HepG2 (cell line): ENCODE results near the gene GATAD2B. TPM values are rescaled to one million over a fixed set of nuclear protein-coding genes. Genes with fewer than 3 reads are reported as not detected.
A peak's percentile ranks its signal among the peaks of the same experiment; 100 is the strongest.

ENCODE experiments used
- EZH2 ChIP-seq: conservative IDR thresholded peaks from 2 replicates; pipeline ENCODE4 v1.6.1; 2012; ENCODE audit warnings: mild to moderate bottlenecking, low read depth, low read length, moderate library complexity
- GTF3A ChIP-seq: sonication (generic); formaldehyde crosslinking; conservative IDR thresholded peaks from 2 replicates; pipeline ENCODE4 v1.4.0; 2020; ENCODE audit warnings: mild to moderate bottlenecking, missing genetic modification reagents
- MED1 ChIP-seq: sonication (generic); formaldehyde crosslinking; IDR thresholded peaks from 2 replicates; pipeline ENCODE4 v1.4.0; 2020; ENCODE audit warnings: missing genetic modification reagents
- POLR2A ChIP-seq, 2 experiments: IDR thresholded peaks; 2 replicates each; pipeline ENCODE4 v1.6.1; 2011; ENCODE audit warnings: low read depth in 2 of 2, low read length in 2 of 2, mild to moderate bottlenecking in 1 of 2, moderate library complexity in 1 of 2; ENCODE audit not compliant: insufficient read depth in 1 of 2
- RARA ChIP-seq: IDR thresholded peaks from 2 replicates; pipeline ENCODE4 v1.6.1; 2016; ENCODE audit warnings: missing genetic modification reagents, missing compliant biosample characterization
- SOX6 ChIP-seq, 2 experiments: fragments of 450-650 bp in 1 of 2; sonication (generic) in 1 of 2; formaldehyde crosslinking in 1 of 2; IDR thresholded peaks; 2 replicates each; pipeline versions ENCODE4 v1.4.0 to v1.6.1; 2017 to 2020; ENCODE audit warnings: antibody characterized with exemption in 1 of 2, mild to moderate bottlenecking in 1 of 2, missing genetic modification reagents in 1 of 2
- TEAD2 ChIP-seq: sonication (generic); formaldehyde crosslinking; IDR thresholded peaks from 2 replicates; pipeline ENCODE4 v1.9.0; 2021; ENCODE audit warnings: missing genetic modification reagents
- TRIM24 ChIP-seq: sonication (generic); formaldehyde crosslinking; IDR thresholded peaks from 2 replicates; pipeline ENCODE4 v1.8.0; 2022; ENCODE audit warnings: mild to moderate bottlenecking, missing genetic modification reagents
- ZFAT ChIP-seq: sonication (generic); formaldehyde crosslinking; conservative IDR thresholded peaks from 2 replicates; pipeline ENCODE4 v1.8.1; 2023; ENCODE audit warnings: missing genetic modification reagents, inconsistent platforms
- ZFP41 ChIP-seq: sonication (generic); formaldehyde crosslinking; IDR thresholded peaks from 2 replicates; pipeline ENCODE4 v1.4.0; 2020; ENCODE audit warnings: mild to moderate bottlenecking, missing genetic modification reagents, borderline replicate concordance
- ZFP62 ChIP-seq: sonication (generic); formaldehyde crosslinking; IDR thresholded peaks from 2 replicates; pipeline ENCODE4 v1.4.0; 2020; ENCODE audit warnings: missing genetic modification reagents
- ZMYM2 ChIP-seq: sonication (generic); formaldehyde crosslinking; IDR thresholded peaks from 2 replicates; pipeline ENCODE4 v1.8.0; 2022; ENCODE audit warnings: mild to moderate bottlenecking, missing genetic modification reagents
- ZNF607 ChIP-seq: sonication (generic); formaldehyde crosslinking; IDR thresholded peaks from 2 replicates; pipeline ENCODE4 v1.5.1; 2020; ENCODE audit warnings: missing genetic modification reagents, mild to moderate bottlenecking, borderline replicate concordance
- ZSCAN21 ChIP-seq: sonication (generic); formaldehyde crosslinking; IDR thresholded peaks from 2 replicates; pipeline ENCODE4 v1.8.0; 2022; ENCODE audit warnings: mild to moderate bottlenecking, missing genetic modification reagents, moderate library complexity, borderline replicate concordance
- ZSCAN22 ChIP-seq: sonication (generic); formaldehyde crosslinking; IDR thresholded peaks from 2 replicates; pipeline ENCODE4 v1.4.0; 2020; ENCODE audit warnings: mild to moderate bottlenecking, missing genetic modification reagents
- polyA plus RNA-seq, 8 experiments: library from polyadenylated mRNA; depleted of rRNA in 3 of 8; stranded (reverse) in 7 of 8; unstranded in 1 of 8; fragments of >200 nt; fragmentation: Illumina TruSeq in 4 of 8; extraction: Trizol in 4 of 8; gene quantifications; 2 replicates each; pipeline versions ENCODE4 v1.2.1 to v1.2.3, GENCODE V29; 2011 to 2016; ENCODE audit warnings: low read depth in 4 of 8, missing spikeins in 1 of 8, mixed read lengths in 1 of 8; ENCODE audit not compliant: insufficient read depth in 1 of 8
- total RNA-seq, 5 experiments: library from RNA; depleted of rRNA; stranded (reverse); fragments of >200 nt; fragmentation: Illumina TruSeq; extraction: Trizol; gene quantifications; 2 replicates each; pipeline ENCODE4 v1.2.3, GENCODE V29; 2016; ENCODE audit warnings: low read depth in 1 of 5
- TF ChIP-seq, protein P1 (sequence below): sonication (generic); formaldehyde crosslinking; IDR thresholded peaks from 2 replicates; pipeline ENCODE4 v1.4.0; 2020; ENCODE audit warnings: mild to moderate bottlenecking, missing genetic modification reagents, borderline replicate concordance
- TF ChIP-seq, protein P2 (sequence below): sonication (generic); formaldehyde crosslinking; IDR thresholded peaks from 2 replicates; pipeline ENCODE4 v1.4.0; 2020; ENCODE audit warnings: missing genetic modification reagents
- TF ChIP-seq, protein P3 (sequence below): sonication (generic); formaldehyde crosslinking; IDR thresholded peaks from 2 replicates; pipeline ENCODE4 v1.4.0; 2020; ENCODE audit warnings: mild to moderate bottlenecking, missing genetic modification reagents
- TF ChIP-seq, protein P4 (sequence below): IDR thresholded peaks from 2 replicates; pipeline ENCODE4 v1.4.0; 2020; ENCODE audit warnings: mild to moderate bottlenecking, missing genetic modification reagents
- TF ChIP-seq, protein P5 (sequence below): sonication (generic); formaldehyde crosslinking; IDR thresholded peaks from 2 replicates; pipeline ENCODE4 v1.4.0; 2020; ENCODE audit warnings: missing genetic modification reagents, mild to moderate bottlenecking, borderline replicate concordance

GATAD2B gene
- total and polyA plus RNA-seq, 2 of the 13 experiments (the other 11 are each of a cell fraction or from before 2014, with no cell fraction given): 3.2 to 5.2 TPM

DNA sequence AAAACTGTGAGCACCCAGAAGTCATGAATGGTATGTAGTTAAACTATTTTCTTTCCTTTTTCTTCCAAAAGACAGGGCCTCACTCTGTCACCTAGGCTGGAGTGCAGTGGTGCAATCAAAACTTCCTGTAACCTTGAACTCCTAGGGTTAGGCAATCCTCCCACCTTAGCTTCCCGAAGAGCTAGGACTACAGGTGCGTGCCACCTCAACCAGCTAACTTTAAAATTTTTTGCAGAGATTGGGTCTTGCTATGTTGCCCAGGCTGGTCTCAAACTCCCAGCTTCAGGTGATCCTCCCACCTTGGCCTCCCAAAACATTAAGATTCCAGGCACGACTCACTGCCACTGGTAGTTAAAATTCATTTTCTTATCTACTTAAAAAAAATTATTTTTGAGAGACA lies 62.5 kb downstream of the GATAD2B start (continued):
- TF ChIP-seq, protein P1, sequence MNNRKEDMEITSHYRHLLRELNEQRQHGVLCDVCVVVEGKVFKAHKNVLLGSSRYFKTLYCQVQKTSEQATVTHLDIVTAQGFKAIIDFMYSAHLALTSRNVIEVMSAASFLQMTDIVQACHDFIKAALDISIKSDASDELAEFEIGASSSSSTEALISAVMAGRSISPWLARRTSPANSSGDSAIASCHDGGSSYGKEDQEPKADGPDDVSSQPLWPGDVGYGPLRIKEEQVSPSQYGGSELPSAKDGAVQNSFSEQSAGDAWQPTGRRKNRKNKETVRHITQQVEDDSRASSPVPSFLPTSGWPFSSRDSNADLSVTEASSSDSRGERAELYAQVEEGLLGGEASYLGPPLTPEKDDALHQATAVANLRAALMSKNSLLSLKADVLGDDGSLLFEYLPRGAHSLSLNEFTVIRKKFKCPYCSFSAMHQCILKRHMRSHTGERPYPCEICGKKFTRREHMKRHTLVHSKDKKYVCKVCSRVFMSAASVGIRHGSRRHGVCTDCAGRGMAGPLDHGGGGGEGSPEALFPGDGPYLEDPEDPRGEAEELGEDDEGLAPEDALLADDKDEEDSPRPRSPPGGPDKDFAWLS (CRISPR knock-in tag): no peak
- TF ChIP-seq SOX6 (IDR thresholded peaks at IDR 0.05): no peak
- TF ChIP-seq SOX6 (CRISPR knock-in tag; IDR thresholded peaks at IDR 0.05): peak; percentile 42
- peak; percentile 89 for TF ChIP-seq TRIM24 (CRISPR knock-in tag)
- TF ChIP-seq, protein P2, sequence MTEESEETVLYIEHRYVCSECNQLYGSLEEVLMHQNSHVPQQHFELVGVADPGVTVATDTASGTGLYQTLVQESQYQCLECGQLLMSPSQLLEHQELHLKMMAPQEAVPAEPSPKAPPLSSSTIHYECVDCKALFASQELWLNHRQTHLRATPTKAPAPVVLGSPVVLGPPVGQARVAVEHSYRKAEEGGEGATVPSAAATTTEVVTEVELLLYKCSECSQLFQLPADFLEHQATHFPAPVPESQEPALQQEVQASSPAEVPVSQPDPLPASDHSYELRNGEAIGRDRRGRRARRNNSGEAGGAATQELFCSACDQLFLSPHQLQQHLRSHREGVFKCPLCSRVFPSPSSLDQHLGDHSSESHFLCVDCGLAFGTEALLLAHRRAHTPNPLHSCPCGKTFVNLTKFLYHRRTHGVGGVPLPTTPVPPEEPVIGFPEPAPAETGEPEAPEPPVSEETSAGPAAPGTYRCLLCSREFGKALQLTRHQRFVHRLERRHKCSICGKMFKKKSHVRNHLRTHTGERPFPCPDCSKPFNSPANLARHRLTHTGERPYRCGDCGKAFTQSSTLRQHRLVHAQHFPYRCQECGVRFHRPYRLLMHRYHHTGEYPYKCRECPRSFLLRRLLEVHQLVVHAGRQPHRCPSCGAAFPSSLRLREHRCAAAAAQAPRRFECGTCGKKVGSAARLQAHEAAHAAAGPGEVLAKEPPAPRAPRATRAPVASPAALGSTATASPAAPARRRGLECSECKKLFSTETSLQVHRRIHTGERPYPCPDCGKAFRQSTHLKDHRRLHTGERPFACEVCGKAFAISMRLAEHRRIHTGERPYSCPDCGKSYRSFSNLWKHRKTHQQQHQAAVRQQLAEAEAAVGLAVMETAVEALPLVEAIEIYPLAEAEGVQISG (CRISPR knock-in tag): no peak
- TF ChIP-seq POLR2A (IDR thresholded peaks at IDR 0.05; ENCODE audit: insufficient read depth in 1 of 2, low read depth in 2 of 2, low read length in 2 of 2): no peak
- TF ChIP-seq ZNF607: no peak
- TF ChIP-seq ZSCAN21 (CRISPR knock-in tag): no peak
- TF ChIP-seq EZH2: no peak
- TF ChIP-seq ZMYM2 (CRISPR knock-in tag): peak; percentile 74; the same call in 1 of the 2 replicates
- TF ChIP-seq TEAD2 (CRISPR knock-in tag): no peak
- peak; percentile 58; the same call in 1 of the 2 replicates for TF ChIP-seq RARA (CRISPR knock-in tag)
- no peak for TF ChIP-seq ZFAT (CRISPR knock-in tag)
- TF ChIP-seq, protein P3, sequence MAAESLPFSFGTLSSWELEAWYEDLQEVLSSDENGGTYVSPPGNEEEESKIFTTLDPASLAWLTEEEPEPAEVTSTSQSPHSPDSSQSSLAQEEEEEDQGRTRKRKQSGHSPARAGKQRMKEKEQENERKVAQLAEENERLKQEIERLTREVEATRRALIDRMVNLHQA: no peak
- no peak for TF ChIP-seq ZFP41 (CRISPR knock-in tag)
- no peak for TF ChIP-seq ZFP62 (CRISPR knock-in tag)
- no peak for TF ChIP-seq GTF3A
- TF ChIP-seq MED1 (CRISPR knock-in tag): no peak
- TF ChIP-seq, protein P4, sequence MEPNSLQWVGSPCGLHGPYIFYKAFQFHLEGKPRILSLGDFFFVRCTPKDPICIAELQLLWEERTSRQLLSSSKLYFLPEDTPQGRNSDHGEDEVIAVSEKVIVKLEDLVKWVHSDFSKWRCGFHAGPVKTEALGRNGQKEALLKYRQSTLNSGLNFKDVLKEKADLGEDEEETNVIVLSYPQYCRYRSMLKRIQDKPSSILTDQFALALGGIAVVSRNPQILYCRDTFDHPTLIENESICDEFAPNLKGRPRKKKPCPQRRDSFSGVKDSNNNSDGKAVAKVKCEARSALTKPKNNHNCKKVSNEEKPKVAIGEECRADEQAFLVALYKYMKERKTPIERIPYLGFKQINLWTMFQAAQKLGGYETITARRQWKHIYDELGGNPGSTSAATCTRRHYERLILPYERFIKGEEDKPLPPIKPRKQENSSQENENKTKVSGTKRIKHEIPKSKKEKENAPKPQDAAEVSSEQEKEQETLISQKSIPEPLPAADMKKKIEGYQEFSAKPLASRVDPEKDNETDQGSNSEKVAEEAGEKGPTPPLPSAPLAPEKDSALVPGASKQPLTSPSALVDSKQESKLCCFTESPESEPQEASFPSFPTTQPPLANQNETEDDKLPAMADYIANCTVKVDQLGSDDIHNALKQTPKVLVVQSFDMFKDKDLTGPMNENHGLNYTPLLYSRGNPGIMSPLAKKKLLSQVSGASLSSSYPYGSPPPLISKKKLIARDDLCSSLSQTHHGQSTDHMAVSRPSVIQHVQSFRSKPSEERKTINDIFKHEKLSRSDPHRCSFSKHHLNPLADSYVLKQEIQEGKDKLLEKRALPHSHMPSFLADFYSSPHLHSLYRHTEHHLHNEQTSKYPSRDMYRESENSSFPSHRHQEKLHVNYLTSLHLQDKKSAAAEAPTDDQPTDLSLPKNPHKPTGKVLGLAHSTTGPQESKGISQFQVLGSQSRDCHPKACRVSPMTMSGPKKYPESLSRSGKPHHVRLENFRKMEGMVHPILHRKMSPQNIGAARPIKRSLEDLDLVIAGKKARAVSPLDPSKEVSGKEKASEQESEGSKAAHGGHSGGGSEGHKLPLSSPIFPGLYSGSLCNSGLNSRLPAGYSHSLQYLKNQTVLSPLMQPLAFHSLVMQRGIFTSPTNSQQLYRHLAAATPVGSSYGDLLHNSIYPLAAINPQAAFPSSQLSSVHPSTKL (CRISPR knock-in tag): peak; percentile 61
- no peak for TF ChIP-seq ZSCAN22 (CRISPR knock-in tag)
- TF ChIP-seq, protein P5, sequence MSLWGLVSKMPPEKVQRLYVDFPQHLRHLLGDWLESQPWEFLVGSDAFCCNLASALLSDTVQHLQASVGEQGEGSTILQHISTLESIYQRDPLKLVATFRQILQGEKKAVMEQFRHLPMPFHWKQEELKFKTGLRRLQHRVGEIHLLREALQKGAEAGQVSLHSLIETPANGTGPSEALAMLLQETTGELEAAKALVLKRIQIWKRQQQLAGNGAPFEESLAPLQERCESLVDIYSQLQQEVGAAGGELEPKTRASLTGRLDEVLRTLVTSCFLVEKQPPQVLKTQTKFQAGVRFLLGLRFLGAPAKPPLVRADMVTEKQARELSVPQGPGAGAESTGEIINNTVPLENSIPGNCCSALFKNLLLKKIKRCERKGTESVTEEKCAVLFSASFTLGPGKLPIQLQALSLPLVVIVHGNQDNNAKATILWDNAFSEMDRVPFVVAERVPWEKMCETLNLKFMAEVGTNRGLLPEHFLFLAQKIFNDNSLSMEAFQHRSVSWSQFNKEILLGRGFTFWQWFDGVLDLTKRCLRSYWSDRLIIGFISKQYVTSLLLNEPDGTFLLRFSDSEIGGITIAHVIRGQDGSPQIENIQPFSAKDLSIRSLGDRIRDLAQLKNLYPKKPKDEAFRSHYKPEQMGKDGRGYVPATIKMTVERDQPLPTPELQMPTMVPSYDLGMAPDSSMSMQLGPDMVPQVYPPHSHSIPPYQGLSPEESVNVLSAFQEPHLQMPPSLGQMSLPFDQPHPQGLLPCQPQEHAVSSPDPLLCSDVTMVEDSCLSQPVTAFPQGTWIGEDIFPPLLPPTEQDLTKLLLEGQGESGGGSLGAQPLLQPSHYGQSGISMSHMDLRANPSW (CRISPR knock-in tag): no peak
